GM19351 (cell line): ENCODE results near the gene HOXC13.

Source experiments
- ATAC-seq: cut with Tn5 transposase; IDR thresholded peaks from one replicate; pipeline ENCODE4 v1.9.1; 2021; ENCODE audit warnings: mild to moderate bottlenecking, moderate library complexity; ENCODE audit not compliant: unreplicated experiment

HOXC13 gene

DNA sequence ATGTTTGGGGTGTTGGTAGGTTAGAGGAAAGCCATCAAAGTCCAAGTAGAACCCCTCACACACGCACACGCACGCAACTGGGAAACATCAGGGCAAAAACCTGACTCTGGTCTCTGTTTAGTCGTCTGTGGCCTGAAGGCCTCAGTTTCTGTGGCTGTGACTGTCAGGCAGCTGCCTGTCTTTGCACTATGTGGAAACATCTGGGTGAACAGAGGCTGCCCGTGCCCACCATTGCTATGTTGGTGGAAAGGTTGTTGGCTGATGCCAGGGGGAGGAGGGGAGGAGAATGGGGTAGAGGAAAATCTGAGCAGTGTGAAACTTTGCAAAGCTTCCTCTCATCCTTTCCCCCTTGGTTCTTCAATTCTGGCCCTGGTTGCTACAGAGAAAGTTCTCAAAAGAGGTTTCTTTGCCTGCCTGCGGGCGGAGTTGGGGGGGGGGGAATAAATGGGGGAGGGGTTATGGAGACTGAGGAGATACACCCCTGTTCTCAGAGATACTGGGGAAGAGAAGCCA lies 53.8 kb downstream of the HOXC13 start:
- ATAC-seq: no peak

DNA sequence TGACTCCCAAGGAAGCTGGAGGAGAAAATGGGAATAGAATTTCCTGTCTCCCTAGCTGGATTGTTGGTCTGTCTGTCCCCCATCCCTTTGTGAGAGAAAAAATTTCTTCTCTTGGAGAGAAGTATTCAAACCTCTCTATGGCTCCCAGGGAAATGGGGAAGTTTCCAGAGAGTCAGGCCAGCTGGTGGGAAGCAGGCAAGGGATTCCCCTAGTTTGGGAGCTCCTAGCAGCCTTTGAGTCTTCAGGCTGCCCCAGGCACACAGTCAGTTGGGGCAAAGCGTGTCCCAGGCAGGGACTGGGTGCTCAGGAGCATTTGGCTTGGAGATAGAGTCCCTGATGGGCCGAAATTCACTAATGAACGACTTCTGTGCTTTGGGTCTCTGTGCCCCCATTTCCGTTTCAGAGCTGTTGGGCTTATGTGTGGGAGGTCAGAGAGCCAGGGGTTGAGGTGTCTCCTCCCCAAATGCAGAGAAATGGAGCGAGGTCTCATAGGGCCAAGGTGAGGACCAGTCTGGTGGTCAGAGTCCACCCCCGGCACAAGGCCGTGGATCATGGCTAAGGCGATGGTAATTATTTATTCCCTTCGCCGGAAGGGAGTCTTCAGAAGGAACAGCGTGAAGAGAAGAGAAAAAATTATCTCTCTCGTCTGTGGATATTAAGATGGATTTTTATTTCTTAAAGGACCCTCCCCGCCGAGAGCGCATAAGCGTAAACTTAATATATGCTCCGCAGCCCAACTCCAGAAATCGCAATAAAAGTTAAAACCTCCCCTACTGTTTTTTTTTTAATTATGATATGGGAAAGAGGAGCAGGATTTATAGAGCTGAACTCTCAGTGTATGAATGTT lies 54.8 kb downstream of the HOXC13 start:
- ATAC-seq: no peak

GRCh38 chr12:53994009-53994263 lies 55.3 kb downstream of the HOXC13 start:
- no peak for ATAC-seq

DNA sequence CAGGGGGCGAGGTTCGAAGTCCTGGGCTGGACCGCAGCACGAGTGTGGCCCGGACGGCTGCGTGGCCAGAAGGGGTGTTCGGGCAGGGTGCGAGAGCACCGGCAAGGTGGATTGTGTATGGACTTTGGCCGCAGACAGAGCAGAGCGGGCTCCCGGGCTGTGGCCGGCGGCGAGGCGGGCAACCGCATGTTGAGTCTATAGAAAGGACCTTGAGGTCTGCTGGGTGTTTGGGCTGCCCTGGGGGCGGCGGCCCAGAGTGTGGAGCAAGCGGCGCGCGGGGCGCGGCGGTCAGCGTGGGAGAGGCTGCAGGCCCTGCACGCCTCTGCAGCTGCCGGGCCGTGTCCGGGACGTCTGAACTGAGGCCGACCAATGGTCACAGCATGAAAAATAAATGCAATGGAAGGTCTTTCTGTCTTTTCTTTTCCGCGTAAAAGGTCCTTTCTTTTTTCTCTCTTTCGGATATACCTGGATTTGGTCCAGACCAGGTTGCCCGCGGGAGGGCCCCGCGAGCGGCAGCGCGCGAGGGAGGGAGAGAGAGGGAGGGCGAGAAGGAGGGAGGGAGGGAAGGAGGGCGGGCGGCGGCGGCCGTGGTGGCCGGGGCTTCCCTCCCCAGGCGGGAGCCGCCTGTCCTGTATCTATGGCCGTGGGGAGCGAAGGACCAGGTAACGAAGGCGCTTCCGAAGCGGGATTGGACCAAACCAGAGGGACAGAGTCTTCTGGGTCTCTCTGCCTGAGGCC lies 55.8 kb downstream of the HOXC13 start:
- ATAC-seq: no peak

- no peak for ATAC-seq
Observed at GRCh38 chr12:53995002-53995377, 56.4 kb downstream of the HOXC13 start.

DNA sequence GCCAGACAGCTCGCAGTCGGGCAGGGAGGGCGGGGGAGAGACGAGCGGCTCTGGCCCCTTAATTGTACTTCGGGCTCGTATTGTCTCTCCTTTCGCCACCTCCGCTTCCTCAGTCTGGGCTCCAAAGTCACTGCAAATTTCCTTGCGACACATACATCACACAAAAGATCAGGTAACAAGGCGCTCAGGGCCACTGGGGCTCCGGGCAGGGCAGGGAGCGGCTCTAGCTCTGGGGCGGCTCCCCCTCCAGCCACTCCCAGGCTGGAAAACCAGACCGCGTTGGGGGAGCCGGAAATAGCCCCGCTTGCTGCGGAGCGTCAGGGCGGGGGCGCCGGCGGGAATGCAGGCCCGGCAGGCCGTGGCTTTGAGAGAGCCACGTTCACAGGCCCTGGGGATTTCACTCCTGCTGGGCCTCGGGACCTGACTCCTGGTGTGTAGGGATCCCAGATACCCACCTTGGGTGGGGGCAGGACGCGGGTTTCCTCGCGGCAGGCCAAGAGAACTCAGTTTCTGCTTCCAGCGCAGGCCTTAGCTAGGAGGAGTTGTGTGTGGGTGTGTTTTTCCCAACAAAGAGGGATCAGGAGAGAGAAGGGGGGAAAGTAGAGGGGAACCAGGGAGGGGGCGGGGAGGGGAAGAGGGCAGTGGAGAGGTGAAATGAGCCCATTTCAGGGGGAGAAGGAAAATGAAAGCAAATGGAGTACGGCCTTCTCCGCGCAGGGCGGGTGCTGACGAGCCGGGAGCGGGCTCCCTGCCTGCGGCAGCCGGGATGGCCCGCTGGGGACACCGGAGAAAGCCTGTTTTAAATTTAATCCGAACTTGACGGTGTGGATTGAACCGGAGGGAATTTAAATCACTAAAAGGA lies 57.0 kb downstream of the HOXC13 start:
- no peak for ATAC-seq
